Prostate gland (tissue), 2 donors: ENCODE results near the gene NFIC.

Source experiments
- CTCF ChIP-seq, 4 experiments: fragments of 200-600 bp in 2 of 4; fragments of 450-650 bp in 2 of 4; sonication (generic) in 2 of 4; IDR thresholded peaks; 1 replicate in 3 of 4; 2 replicates in 1 of 4; pipeline ENCODE4 v1.5.1; 2016 to 2019; ENCODE audit warnings: antibody characterized with exemption in 4 of 4, mild to moderate bottlenecking in 2 of 4, moderate library complexity in 2 of 4
- POLR2A ChIP-seq: fragments of 450-650 bp; IDR thresholded peaks from one replicate; pipeline ENCODE4 v1.6.1; 2016; ENCODE audit warnings: antibody characterized with exemption, mild to moderate bottlenecking

- TF ChIP-seq CTCF (IDR thresholded peaks at IDR 0.05) (peak in 1 of 4 experiments; percentile 11), POLR2A (no peak)
These were observed 73.7 kb downstream of the NFIC start for GRCh38 chr19:3440082-3440481.
